ENCODE results near the gene H6PD.

The H6PD gene

DNA sequence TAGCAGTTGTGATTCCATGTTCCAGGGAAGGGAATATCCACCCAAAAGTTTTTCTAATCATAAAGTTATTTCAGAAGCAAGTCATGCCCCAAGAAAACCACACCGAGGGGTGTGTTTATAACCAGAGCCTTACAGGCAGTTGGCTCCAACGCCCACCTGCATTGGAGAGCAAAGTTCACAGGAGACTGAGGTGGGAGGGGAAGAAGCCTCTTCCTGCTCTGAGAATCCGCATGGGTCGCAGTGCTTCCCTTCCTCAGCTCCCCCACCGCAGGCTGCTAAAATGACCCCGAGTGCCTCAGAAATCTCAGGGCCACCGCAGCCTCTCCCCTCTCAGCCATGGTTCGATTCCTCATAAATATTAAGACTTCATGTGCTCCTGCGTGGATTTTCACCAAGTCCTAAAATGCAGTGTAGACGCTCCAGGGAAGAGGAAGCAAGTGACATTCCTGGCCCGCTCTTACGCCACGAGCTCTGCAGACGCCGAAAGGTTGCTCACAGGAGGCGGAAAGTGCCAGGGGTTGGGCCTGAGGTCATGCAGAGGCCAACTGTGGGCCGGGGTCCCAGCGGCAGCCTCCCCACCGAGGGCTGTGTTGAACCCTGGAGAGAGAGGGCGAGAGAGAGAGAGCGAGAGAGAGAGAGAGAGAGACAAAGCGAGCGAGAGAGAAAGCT lies 44.7 kb downstream of the H6PD start:
- peaks cover 6% of the 10 kb centered on the region; the same call in 1 of the 2 replicates for H3K4me1 ChIP-seq (ENCODE audit: control insufficient read depth, insufficient read depth, low read length)
- CTCF ChIA-PET: interaction anchor here (0.6 to 0.9 kb wide), 3 partner anchors 11 to 190 kb away, joined by 3 to 4 read pairs (median 3); no protein-coding TSS in a partner anchor

DNA sequence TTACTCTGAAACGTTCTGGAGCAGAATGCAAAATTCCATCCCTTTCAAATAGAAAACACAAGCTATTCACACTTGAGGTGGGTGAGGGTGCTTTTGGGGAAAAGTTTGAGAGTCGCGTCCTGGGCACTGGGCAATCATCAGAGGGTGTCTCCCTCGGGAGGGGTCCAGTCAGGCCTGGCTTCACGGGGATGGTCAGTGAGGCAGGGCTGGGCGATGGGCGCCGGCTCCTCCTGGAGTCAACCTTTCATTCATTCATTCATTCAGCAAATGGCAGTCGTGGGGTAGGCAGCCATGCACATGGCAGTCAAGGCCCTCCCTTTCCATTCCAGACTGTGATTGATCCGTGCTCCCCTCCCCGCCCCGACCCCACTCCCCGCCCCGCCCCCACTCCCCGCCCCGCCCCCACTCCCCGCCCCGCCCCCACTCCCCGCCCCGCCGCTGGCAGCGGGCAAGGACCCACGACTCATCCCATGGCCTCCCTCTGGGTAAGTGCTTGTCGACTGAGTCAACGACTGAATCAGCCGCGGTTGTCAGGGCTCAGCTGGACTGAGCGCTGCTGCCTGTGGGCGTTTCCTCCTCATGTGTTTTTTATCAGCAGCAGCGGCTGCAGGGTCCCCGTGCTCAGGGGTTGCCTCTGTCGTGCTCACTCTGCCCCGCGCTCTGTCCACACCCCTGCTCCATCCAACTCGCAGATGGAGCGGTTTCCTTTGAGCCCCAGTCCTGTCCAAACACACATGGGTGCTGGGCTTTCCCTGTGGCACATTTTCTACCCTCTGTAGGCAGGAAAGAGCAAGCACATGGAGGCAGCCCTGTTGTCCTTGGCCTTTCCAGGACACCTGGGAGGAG lies 45.7 kb downstream of the H6PD start:
- Histone ChIP-seq H3K27ac (ENCODE audit: extremely low read depth, low read depth, low read length) (no peak overlapping the region), H3K36me3 (ENCODE audit: control insufficient read depth in 2 of 2, insufficient read depth in 1 of 2, low read length in 2 of 2) (no peaks in the 10 kb centered on the region), H3K9me3 (ENCODE audit: control insufficient read depth, insufficient read depth, low read depth, low read length) (no peaks in the 10 kb centered on the region), H3K4me1 (ENCODE audit: control insufficient read depth, insufficient read depth, low read length) (peaks cover 6% of the 10 kb centered on the region; the same call in 1 of the 2 replicates), H3K4me3 (ENCODE audit: low read depth, low read length) (no peak overlapping the region)
- TF ChIP-seq YY2 (tag by site-specific recombination; IDR thresholded peaks at IDR 0.05): no peak
- peak; percentile 63 for TF ChIP-seq EGR2 (tag by site-specific recombination; IDR thresholded peaks at IDR 0.05; ENCODE audit: low read depth)
- TF ChIP-seq ZFHX2 (tag by site-specific recombination; conservative IDR thresholded peaks at IDR 0.05): peak; percentile 82
- peak; percentile 53; the same call in 1 of the 2 replicates for TF ChIP-seq ZIC2 (tag by site-specific recombination; IDR thresholded peaks at IDR 0.05)
- POLR2A ChIA-PET: interaction anchor here (0.6 kb wide), 1 partner anchor 150 kb away, joined by 6 read pairs; no protein-coding TSS in a partner anchor
- CTCF ChIA-PET: interaction anchor here (0.6 to 1.1 kb wide), 6 partner anchors 9 to 191 kb away, joined by 3 to 6 read pairs (median 4); partner anchors contain the start of gene H6PD

More for the DNA sequence above, 44.7 kb downstream of the H6PD start:
- H3K9me3 ChIP-seq (ENCODE audit: control insufficient read depth, insufficient read depth, low read depth, low read length): no peaks in the 10 kb centered on the region
- no peak overlapping the region for H3K4me3 ChIP-seq (ENCODE audit: low read depth, low read length)
- no peaks in the 10 kb centered on the region for H3K36me3 ChIP-seq (ENCODE audit: control insufficient read depth in 2 of 2, insufficient read depth in 1 of 2, low read length in 2 of 2)
- no peak for TF ChIP-seq ZNF132 (tag by site-specific recombination; IDR thresholded peaks at IDR 0.05; ENCODE audit: borderline replicate concordance)
- no peak for TF ChIP-seq ZBTB21 (tag by site-specific recombination; IDR thresholded peaks at IDR 0.05)
- no peak for TF ChIP-seq ZNF623 (tag by site-specific recombination; IDR thresholded peaks at IDR 0.05)
- TF ChIP-seq EGR2 (tag by site-specific recombination; IDR thresholded peaks at IDR 0.05; ENCODE audit: low read depth): 0 out of 2 replicates have a peak, but pooled peaks have one; percentile 32
- TF ChIP-seq, protein P1, sequence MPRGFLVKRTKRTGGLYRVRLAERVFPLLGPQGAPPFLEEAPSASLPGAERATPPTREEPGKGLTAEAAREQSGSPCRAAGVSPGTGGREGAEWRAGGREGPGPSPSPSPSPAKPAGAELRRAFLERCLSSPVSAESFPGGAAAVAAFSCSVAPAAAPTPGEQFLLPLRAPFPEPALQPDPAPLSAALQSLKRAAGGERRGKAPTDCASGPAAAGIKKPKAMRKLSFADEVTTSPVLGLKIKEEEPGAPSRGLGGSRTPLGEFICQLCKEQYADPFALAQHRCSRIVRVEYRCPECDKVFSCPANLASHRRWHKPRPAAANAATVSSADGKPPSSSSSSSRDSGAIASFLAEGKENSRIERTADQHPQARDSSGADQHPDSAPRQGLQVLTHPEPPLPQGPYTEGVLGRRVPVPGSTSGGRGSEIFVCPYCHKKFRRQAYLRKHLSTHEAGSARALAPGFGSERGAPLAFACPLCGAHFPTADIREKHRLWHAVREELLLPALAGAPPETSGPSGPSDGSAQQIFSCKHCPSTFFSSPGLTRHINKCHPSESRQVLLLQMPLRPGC (tag by site-specific recombination; IDR thresholded peaks at IDR 0.05): no peak
- TF ChIP-seq ZFHX2 (tag by site-specific recombination; conservative IDR thresholded peaks at IDR 0.05): peak; percentile 38; the same call in 1 of the 2 replicates
- TF ChIP-seq KLF8 (tag by site-specific recombination; IDR thresholded peaks at IDR 0.05): no peak
- POLR2A ChIA-PET: no interaction called here
- H3K27ac ChIP-seq (ENCODE audit: extremely low read depth, low read depth, low read length): no peak overlapping the region

DNA sequence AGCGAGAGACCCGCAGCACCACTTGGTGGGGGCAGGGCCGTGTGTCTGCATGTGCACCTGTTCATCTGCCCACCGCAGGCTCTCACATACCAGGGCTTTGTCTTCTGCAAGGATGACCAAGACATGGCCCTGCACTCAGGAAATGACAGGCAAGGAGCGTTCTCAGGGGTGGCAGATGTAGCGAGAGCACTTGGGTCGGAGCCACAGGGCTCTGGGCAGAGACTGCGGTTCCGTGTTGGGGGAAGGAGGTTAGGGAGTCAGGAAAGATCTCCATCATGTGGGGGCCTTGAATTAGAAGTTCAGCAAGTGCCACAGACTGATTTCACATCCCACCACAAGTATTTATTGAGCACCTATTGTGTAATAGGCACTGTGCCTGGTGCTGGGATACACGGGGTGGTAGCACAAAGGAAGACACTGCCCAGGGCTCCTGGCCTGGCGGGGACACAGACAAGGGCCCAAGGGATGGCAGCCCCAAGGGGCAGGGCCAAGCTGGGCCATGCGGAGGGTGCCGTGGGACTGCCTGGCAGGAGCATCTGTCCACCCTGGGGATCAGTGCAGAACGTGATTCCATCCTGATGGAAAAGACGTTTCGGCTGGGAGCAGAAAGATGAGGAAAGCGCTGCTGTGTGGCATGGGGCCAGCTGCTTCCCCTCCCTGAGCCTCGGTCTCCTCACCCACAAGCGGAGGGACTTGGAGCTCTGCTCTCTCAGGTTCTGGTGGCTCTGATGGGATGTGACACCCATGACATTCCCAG lies 46.7 kb downstream of the H6PD start:
- Histone ChIP-seq H3K9me3 (ENCODE audit: control insufficient read depth, insufficient read depth, low read depth, low read length) (no peaks in the 10 kb centered on the region), H3K27ac (ENCODE audit: extremely low read depth, low read depth, low read length) (no peak overlapping the region), H3K4me3 (ENCODE audit: low read depth, low read length) (no peak overlapping the region), H3K4me1 (ENCODE audit: control insufficient read depth, insufficient read depth, low read length) (no peaks in the 10 kb centered on the region), H3K36me3 (ENCODE audit: control insufficient read depth in 2 of 2, insufficient read depth in 1 of 2, low read length in 2 of 2) (no peaks in the 10 kb centered on the region)
- ChIA-PET CTCF (interaction anchor here (0.5 to 1.1 kb wide), 12 partner anchors 8 to 259 kb away, joined by 3 to 8 read pairs (median 4); partner anchors contain the start of gene H6PD), POLR2A (no interaction called here)
- TF ChIP-seq, protein P2, sequence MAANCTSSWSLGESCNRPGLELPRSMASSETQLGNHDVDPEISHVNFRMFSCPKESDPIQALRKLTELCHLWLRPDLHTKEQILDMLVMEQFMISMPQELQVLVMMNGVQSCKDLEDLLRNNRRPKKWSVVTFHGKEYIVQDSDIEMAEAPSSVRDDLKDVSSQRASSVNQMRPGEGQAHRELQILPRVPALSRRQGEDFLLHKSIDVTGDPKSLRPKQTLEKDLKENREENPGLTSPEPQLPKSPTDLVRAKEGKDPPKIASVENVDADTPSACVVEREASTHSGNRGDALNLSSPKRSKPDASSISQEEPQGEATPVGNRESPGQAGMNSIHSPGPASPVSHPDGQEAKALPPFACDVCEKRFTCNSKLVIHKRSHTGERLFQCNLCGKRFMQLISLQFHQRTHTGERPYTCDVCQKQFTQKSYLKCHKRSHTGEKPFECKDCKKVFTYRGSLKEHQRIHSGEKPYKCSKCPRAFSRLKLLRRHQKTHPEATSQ (tag by site-specific recombination; IDR thresholded peaks at IDR 0.05): no peak
- TF ChIP-seq ZNF10 (tag by site-specific recombination; IDR thresholded peaks at IDR 0.05) (no peak), ZNF768 (tag by site-specific recombination; IDR thresholded peaks at IDR 0.05) (0 out of 2 replicates have a peak, but pooled peaks have one; percentile 9), ZNF266 (tag by site-specific recombination; IDR thresholded peaks at IDR 0.05; ENCODE audit: low read depth) (no peak), YY2 (tag by site-specific recombination; IDR thresholded peaks at IDR 0.05) (no peak), ZNF664 (tag by site-specific recombination; IDR thresholded peaks at IDR 0.05) (peak; percentile 30; the same call in 1 of the 2 replicates)
